Thymus (tissue), 11 donors: ENCODE results near the gene MRPS25. TPM values are rescaled to one million over a fixed set of nuclear protein-coding genes. Genes with fewer than 3 reads are reported as not detected.
"Not testable (repeated sequence)": the region's sequence is repeated elsewhere in the genome, so short reads cannot be mapped to it uniquely, and the experiment has no call there.

ENCODE experiments used
- DNase-seq, 9 donors: peaks; one replicate each; pipeline ENCODE4 v3.0.0-alpha.2; 2013; ENCODE audit warnings: low spot score in 9 of 9, low read depth in 6 of 9, missing footprints in 1 of 9
- H3K27ac ChIP-seq, 2 donors: one replicate each; pipeline ENCODE4 v1.5.1; 2013; ENCODE audit warnings: control low read depth in 1 of 2, low read depth in 1 of 2, low read length in 1 of 2, mild to moderate bottlenecking in 1 of 2, moderate library complexity in 1 of 2
- H3K27me3 ChIP-seq, 2 donors: one replicate each; pipeline ENCODE4 v1.5.1; 2013; ENCODE audit warnings: low read length in 1 of 2; ENCODE audit not compliant: control insufficient read depth in 2 of 2, insufficient read depth in 1 of 2
- H3K36me3 ChIP-seq, 2 donors: one replicate each; pipeline ENCODE4 v1.5.1; 2013; ENCODE audit warnings: low read length in 1 of 2, mild to moderate bottlenecking in 1 of 2, moderate library complexity in 1 of 2; ENCODE audit not compliant: control insufficient read depth in 2 of 2, insufficient read depth in 2 of 2
- H3K4me1 ChIP-seq, 2 donors: one replicate each; pipeline ENCODE4 v1.5.1; 2013; ENCODE audit warnings: low read length in 2 of 2; ENCODE audit not compliant: control insufficient read depth in 2 of 2, insufficient read depth in 2 of 2
- H3K4me3 ChIP-seq, 2 donors: one replicate each; pipeline ENCODE4 v1.5.1; 2013; ENCODE audit warnings: low read length in 2 of 2, control low read depth in 1 of 2, mild to moderate bottlenecking in 1 of 2
- H3K9me3 ChIP-seq, 2 donors: one replicate each; pipeline ENCODE4 v1.5.1; 2013; ENCODE audit warnings: low read length in 1 of 2, mild to moderate bottlenecking in 1 of 2; ENCODE audit not compliant: control insufficient read depth in 2 of 2, insufficient read depth in 1 of 2
- WGBS: extraction: QIAGEN DNeasy Blood & Tissue Kit; methylation state at CpG from one replicate; pipeline ENCODE4 v1.1.7; 2013; 5-methylcytosine and 5-hydroxymethylcytosine counted together
- polyA plus RNA-seq: library from polyadenylated mRNA; stranded (reverse); fragments of 200-250 nt; gene quantifications from one replicate; pipeline ENCODE4 v1.2.3, GENCODE V29; 2013
- total RNA-seq: library from RNA; stranded (reverse); fragments of 120-200 nt; gene quantifications from one replicate; pipeline ENCODE4 v1.2.4, GENCODE V29; 2013
- donor health status: healthy.

MRPS25 gene
- total and polyA plus RNA-seq, 2 donors, result 24.6 to 48.9 TPM

GRCh38 chr3:15023249-15023648, 41.9 kb downstream of the MRPS25 start:
- H3K9me3 ChIP-seq, result no peaks in the 10 kb centered on the region
- no peaks in the 10 kb centered on the region for H3K4me1 ChIP-seq
- no peak overlapping the region for H3K27ac ChIP-seq
- H3K36me3 ChIP-seq, result peaks cover 46 to 83% of the 10 kb centered on the region in 2 donors
- H3K27me3 ChIP-seq, result no peaks in the 10 kb centered on the region
- WGBS, result 94% methylated on average over 5 of the region's 5 CpGs
- no peak overlapping the region for H3K4me3 ChIP-seq
- no peak for DNase-seq

- no peaks in the 10 kb centered on the region for H3K9me3 ChIP-seq
- peaks cover 58 to 88% of the 10 kb centered on the region in 2 donors for H3K36me3 ChIP-seq
- H3K4me3 ChIP-seq, result no peak overlapping the region
- H3K4me1 ChIP-seq, result no peaks in the 10 kb centered on the region
- 100% methylated on average over 2 of the region's 2 CpGs for WGBS
- H3K27me3 ChIP-seq, result no peaks in the 10 kb centered on the region
- DNase-seq, result no peak
- H3K27ac ChIP-seq, result no peak overlapping the region
Observed at GRCh38 chr3:15017191-15017590, 47.9 kb downstream of the MRPS25 start.

- Histone ChIP-seq H3K27ac (no peak overlapping the region), H3K4me1 (no peaks in the 10 kb centered on the region), H3K27me3 (no peaks in the 10 kb centered on the region), H3K9me3 (no peaks in the 10 kb centered on the region), H3K36me3 (peaks cover 55 to 76% of the 10 kb centered on the region in 2 donors), H3K4me3 (no peak overlapping the region)
- 96% methylated on average over 4 of the region's 4 CpGs for WGBS
- no peak for DNase-seq
Observed at GRCh38 chr3:15015456-15015855, 49.7 kb downstream of the MRPS25 start.

- no peak overlapping the region for H3K4me3 ChIP-seq
- 97% methylated on average over 3 of the region's 3 CpGs for WGBS
- H3K27ac ChIP-seq, result no peak overlapping the region
- no peak for DNase-seq
- no peaks in the 10 kb centered on the region for H3K4me1 ChIP-seq
- peaks cover 52 to 71% of the 10 kb centered on the region in 2 donors for H3K36me3 ChIP-seq
- H3K9me3 ChIP-seq, result no peaks in the 10 kb centered on the region
- H3K27me3 ChIP-seq, result no peaks in the 10 kb centered on the region
Observed at GRCh38 chr3:15014606-15015328, 50.3 kb downstream of the MRPS25 start.

GRCh38 chr3:15011174-15011573, 53.9 kb downstream of the MRPS25 start:
- Histone ChIP-seq H3K27me3 (no peaks in the 10 kb centered on the region), H3K36me3 (peaks cover 58 to 65% of the 10 kb centered on the region in 2 donors), H3K4me3 (no peak overlapping the region), H3K4me1 (no peaks in the 10 kb centered on the region), H3K9me3 (peaks cover 0 to 1% of the 10 kb centered on the region in 2 donors), H3K27ac (no peak overlapping the region)
- WGBS, result over 99% methylated on average over 5 of the region's 5 CpGs
- DNase-seq, result no peak

- Histone ChIP-seq H3K27me3 (no peaks in the 10 kb centered on the region), H3K4me1 (no peaks in the 10 kb centered on the region), H3K4me3 (no peak overlapping the region), H3K27ac (no peak overlapping the region), H3K36me3 (peaks cover 56 to 61% of the 10 kb centered on the region in 2 donors), H3K9me3 (peaks cover 0 to 1% of the 10 kb centered on the region in 2 donors)
- no peak for DNase-seq
- 98% methylated on average over 1 of the region's 1 CpG for WGBS
Observed at GRCh38 chr3:15010664-15011063, 54.5 kb downstream of the MRPS25 start.

- WGBS, result 99% methylated on average over 5 of the region's 5 CpGs
- Histone ChIP-seq H3K9me3 (peaks cover 0 to 1% of the 10 kb centered on the region in 2 donors), H3K4me3 (no peak overlapping the region), H3K36me3 (peaks cover 48 to 49% of the 10 kb centered on the region in 2 donors), H3K27me3 (no peaks in the 10 kb centered on the region), H3K27ac (no peak overlapping the region), H3K4me1 (no peaks in the 10 kb centered on the region)
- DNase-seq, result no peak
Observed at GRCh38 chr3:15009167-15009566, 55.9 kb downstream of the MRPS25 start.

- Histone ChIP-seq H3K9me3 (peaks cover 0 to 1% of the 10 kb centered on the region in 2 donors), H3K27ac (no peak overlapping the region), H3K36me3 (peaks cover 44 to 47% of the 10 kb centered on the region in 2 donors), H3K27me3 (no peaks in the 10 kb centered on the region), H3K4me1 (no peaks in the 10 kb centered on the region), H3K4me3 (no peak overlapping the region)
- 96% methylated on average over 4 of the region's 4 CpGs for WGBS
- DNase-seq, result no peak
Observed at GRCh38 chr3:15007681-15008141, 57.4 kb downstream of the MRPS25 start.

- H3K27me3 ChIP-seq, H3K9me3 ChIP-seq, H3K4me1 ChIP-seq, H3K27ac ChIP-seq, H3K4me3 ChIP-seq: not testable (repeated sequence)
- WGBS, result 67% methylated on average over 6 of the region's 6 CpGs
- peaks cover 4 to 14% of the 10 kb centered on the region in 2 donors for H3K36me3 ChIP-seq
- DNase-seq, result peak in 1 of 9 donors; percentile 3
Observed at GRCh38 chr3:14999182-14999581, 65.9 kb downstream of the MRPS25 start.
